Endodermal cell (in vitro differentiated cells): Measurements from ENCODE around the gene MBD4. TPM values are rescaled to one million over a fixed set of nuclear protein-coding genes. Genes with fewer than 3 reads are reported as not detected.

Experiments
- DNase-seq: peaks from one replicate; pipeline ENCODE4 v3.0.0-alpha.2; 2017
- H3K27ac ChIP-seq: 2 replicates; pipeline ENCODE4 v1.5.1; 2013; ENCODE audit warnings: mild to moderate bottlenecking, low read depth, low read length, moderate library complexity
- H3K27me3 ChIP-seq: 2 replicates; pipeline ENCODE4 v1.6.1; 2013; ENCODE audit warnings: mild to moderate bottlenecking, low read length, moderate library complexity; ENCODE audit not compliant: insufficient read depth, control insufficient read depth, poor library complexity, severe bottlenecking
- H3K36me3 ChIP-seq: 2 replicates; pipeline ENCODE4 v1.7.0; 2013; ENCODE audit warnings: mild to moderate bottlenecking, low read length, moderate library complexity; ENCODE audit not compliant: control insufficient read depth, insufficient read depth
- H3K4me1 ChIP-seq: one replicate; pipeline ENCODE4 v1.7.0; 2013; ENCODE audit warnings: low read length; ENCODE audit not compliant: control insufficient read depth, insufficient read depth
- H3K4me3 ChIP-seq: 2 replicates; pipeline ENCODE4 v1.5.1; 2013; ENCODE audit warnings: mild to moderate bottlenecking, low read length, moderate library complexity
- H3K9ac ChIP-seq: 2 replicates; pipeline ENCODE4 v1.6.1; 2013; ENCODE audit warnings: mild to moderate bottlenecking, low read length, moderate library complexity; ENCODE audit not compliant: poor library complexity, severe bottlenecking; ENCODE audit errors: extremely low read depth
- H3K9me3 ChIP-seq: 2 replicates; pipeline ENCODE4 v1.6.1; 2013; ENCODE audit warnings: mild to moderate bottlenecking, low read length, moderate library complexity; ENCODE audit not compliant: control insufficient read depth
- H3K27ac Mint-ChIP-seq: 2 replicates; pipeline ENCODE4 v1.8.0; 2020; ENCODE audit warnings: mixed read lengths
- H3K27me3 Mint-ChIP-seq: 2 replicates; pipeline ENCODE4 v1.8.0; 2021; ENCODE audit warnings: mild to moderate bottlenecking, mixed read lengths; ENCODE audit not compliant: insufficient read depth
- H3K36me3 Mint-ChIP-seq: 2 replicates; pipeline ENCODE4 v1.8.0; 2020; ENCODE audit warnings: low read depth, mixed read lengths
- H3K4me1 Mint-ChIP-seq: 2 replicates; pipeline ENCODE4 v1.8.0; 2020; ENCODE audit warnings: mixed read lengths
- H3K4me3 Mint-ChIP-seq: 2 replicates; pipeline ENCODE4 v1.8.0; 2020; ENCODE audit warnings: mild to moderate bottlenecking, moderate library complexity, mixed read lengths
- H3K9me3 Mint-ChIP-seq: 2 replicates; pipeline ENCODE4 v1.8.0; 2020; ENCODE audit warnings: mild to moderate bottlenecking, mixed read lengths
- WGBS, 2 experiments: methylation state at CpG; one replicate each; pipeline versions ENCODE4 v1.1.5 to v1.1.7; 2013; ENCODE audit warnings: missing lambda C conversion rate in 2 of 2, mixed read lengths in 1 of 2; ENCODE audit not compliant: insufficient coverage in 1 of 2, insufficient read length in 1 of 2; 5-methylcytosine and 5-hydroxymethylcytosine counted together
- total RNA-seq, 2 donors: library from RNA; stranded (reverse); fragmentation: NEBNext Ultra II Directional in 1 of 2; extraction: Animal tissue kit (Norgen Biotek cat#: 25700) in 1 of 2; gene quantifications; 2 replicates in 1 of 2; 3 replicates in 1 of 2; pipeline ENCODE4 v1.2.1, GENCODE V29; 2021
- TF ChIP-seq, protein P1 (sequence below): fragments of 200-600 bp; sonication (generic); conservative IDR thresholded peaks from 2 replicates; pipeline ENCODE4 v1.5.0; 2021; ENCODE audit warnings: antibody characterized with exemption, mild to moderate bottlenecking

The MBD4 gene
- total RNA-seq, 2 donors from 2014 or later: 39.5 to 45.5 TPM

DNA sequence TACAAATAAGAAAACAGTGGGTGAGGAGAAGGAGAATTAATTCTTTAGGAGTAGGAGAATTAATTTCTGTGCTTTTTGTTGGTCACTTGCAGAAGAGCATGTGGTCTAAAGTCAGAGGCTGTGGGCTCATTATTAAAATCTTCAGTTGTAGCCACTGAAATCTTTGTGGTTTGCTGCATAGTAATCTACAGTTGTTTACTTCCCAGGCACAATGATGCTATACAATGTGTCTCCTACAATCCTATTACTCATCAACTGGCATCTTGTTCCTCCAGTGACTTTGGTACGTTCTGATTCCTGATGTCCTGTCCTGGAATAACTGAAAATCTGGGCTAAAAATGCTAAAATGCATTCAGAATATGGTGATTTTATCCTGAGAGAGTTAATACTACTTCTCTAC is 21.3 kb upstream of the MBD4 start:
- H3K4me3 ChIP-seq: no peak overlapping the region
- Mint-ChIP-seq H3K9me3 (no peaks in the 10 kb centered on the region), H3K4me1 (peaks cover 11% of the 10 kb centered on the region), H3K4me3 (no peak overlapping the region), H3K36me3 (peaks cover 32% of the 10 kb centered on the region), H3K27ac (no peak overlapping the region), H3K27me3 (no peaks in the 10 kb centered on the region)
- H3K4me1 ChIP-seq: peaks cover 5% of the 10 kb centered on the region
- no peaks in the 10 kb centered on the region for H3K27me3 ChIP-seq
- TF ChIP-seq, protein P1, sequence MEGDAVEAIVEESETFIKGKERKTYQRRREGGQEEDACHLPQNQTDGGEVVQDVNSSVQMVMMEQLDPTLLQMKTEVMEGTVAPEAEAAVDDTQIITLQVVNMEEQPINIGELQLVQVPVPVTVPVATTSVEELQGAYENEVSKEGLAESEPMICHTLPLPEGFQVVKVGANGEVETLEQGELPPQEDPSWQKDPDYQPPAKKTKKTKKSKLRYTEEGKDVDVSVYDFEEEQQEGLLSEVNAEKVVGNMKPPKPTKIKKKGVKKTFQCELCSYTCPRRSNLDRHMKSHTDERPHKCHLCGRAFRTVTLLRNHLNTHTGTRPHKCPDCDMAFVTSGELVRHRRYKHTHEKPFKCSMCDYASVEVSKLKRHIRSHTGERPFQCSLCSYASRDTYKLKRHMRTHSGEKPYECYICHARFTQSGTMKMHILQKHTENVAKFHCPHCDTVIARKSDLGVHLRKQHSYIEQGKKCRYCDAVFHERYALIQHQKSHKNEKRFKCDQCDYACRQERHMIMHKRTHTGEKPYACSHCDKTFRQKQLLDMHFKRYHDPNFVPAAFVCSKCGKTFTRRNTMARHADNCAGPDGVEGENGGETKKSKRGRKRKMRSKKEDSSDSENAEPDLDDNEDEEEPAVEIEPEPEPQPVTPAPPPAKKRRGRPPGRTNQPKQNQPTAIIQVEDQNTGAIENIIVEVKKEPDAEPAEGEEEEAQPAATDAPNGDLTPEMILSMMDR: no peak
- H3K9ac ChIP-seq: no peak overlapping the region
- H3K36me3 ChIP-seq: peaks cover 13% of the 10 kb centered on the region
- H3K9me3 ChIP-seq: no peaks in the 10 kb centered on the region
- 90% methylated on average over 1 of the region's 1 CpG; no CpG with 5 or more reads in 1 of the 2 experiments for WGBS, 2 experiments
- DNase-seq: no peak
- no peak overlapping the region for H3K27ac ChIP-seq

DNA sequence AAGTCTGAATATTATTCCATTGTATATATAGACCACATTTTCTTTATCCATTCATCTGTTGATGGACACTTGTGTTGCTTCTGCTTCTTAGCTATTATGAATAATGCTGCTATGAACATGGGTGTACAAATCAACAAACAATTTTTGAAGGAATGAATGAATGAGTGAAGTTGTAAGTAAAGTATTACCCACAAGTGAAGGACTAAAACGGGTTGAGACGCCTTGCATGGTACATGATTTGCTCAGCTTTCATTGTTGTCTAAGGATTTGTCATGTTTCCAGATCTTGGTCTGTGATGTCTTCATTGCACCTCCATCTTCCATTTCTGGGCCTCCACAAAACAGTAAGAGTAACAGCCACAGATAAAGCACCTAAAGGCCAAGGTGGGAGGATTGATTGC is 20.8 kb upstream of the MBD4 start:
- H3K4me3 Mint-ChIP-seq: no peak overlapping the region
- Histone ChIP-seq H3K4me3 (no peak overlapping the region), H3K9ac (no peak overlapping the region), H3K27ac (no peak overlapping the region), H3K9me3 (no peaks in the 10 kb centered on the region), H3K36me3 (peaks cover 17% of the 10 kb centered on the region), H3K27me3 (no peaks in the 10 kb centered on the region), H3K4me1 (peaks cover 5% of the 10 kb centered on the region)
- H3K4me1 Mint-ChIP-seq: peaks cover 11% of the 10 kb centered on the region
- H3K9me3 Mint-ChIP-seq: no peaks in the 10 kb centered on the region
- WGBS, 2 experiments: 93 to 96% methylated on average over 2 of the region's 2 CpGs
- peaks cover 36% of the 10 kb centered on the region for H3K36me3 Mint-ChIP-seq
- no peak for DNase-seq
- no peaks in the 10 kb centered on the region for H3K27me3 Mint-ChIP-seq
- TF ChIP-seq, protein P1: no peak
- no peak overlapping the region for H3K27ac Mint-ChIP-seq

DNA sequence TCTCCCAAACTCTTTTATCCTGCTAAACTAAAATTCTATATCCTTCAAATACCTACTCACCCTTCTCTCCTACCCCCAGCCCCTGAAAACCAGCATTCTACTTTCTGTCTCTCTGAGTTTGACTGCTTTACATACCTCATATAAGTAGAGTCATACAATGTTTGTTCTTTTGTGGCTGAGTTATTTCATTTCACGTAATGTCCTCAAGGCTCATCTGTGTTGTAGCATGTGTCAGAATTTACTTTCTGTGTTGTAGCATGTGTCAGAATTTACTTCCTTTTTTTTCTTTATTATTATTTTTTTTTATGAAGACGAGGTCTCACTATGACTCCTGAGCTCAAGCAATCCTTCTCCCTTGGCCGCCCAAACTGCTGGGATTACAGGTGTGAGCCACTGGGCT is 20.4 kb upstream of the MBD4 start:
- H3K36me3 ChIP-seq: peaks cover 17% of the 10 kb centered on the region
- no peak overlapping the region for H3K27ac ChIP-seq
- no peak overlapping the region for H3K9ac ChIP-seq
- H3K27me3 Mint-ChIP-seq: no peaks in the 10 kb centered on the region
- H3K4me3 ChIP-seq: no peak overlapping the region
- no peak overlapping the region for H3K27ac Mint-ChIP-seq
- peaks cover 5% of the 10 kb centered on the region for H3K4me1 ChIP-seq
- TF ChIP-seq, protein P1: no peak
- peaks cover 36% of the 10 kb centered on the region for H3K36me3 Mint-ChIP-seq
- no peaks in the 10 kb centered on the region for H3K9me3 Mint-ChIP-seq
- no peak for DNase-seq
- peaks cover 11% of the 10 kb centered on the region for H3K4me1 Mint-ChIP-seq
- H3K4me3 Mint-ChIP-seq: no peak overlapping the region
- H3K9me3 ChIP-seq: no peaks in the 10 kb centered on the region
- H3K27me3 ChIP-seq: no peaks in the 10 kb centered on the region
- WGBS, 2 experiments: 95% methylated on average over 2 of the region's 3 CpGs; no CpG with 5 or more reads in 1 of the 2 experiments
